HG03066 (cell line): Measurements from ENCODE around the gene LRRC18.

Source experiments
- ATAC-seq: cut with Tn5 transposase; IDR thresholded peaks from one replicate; pipeline ENCODE4 v1.9.1; 2021; ENCODE audit warnings: low read depth; ENCODE audit not compliant: unreplicated experiment

LRRC18 gene

GRCh38 chr10:48946891-48947500 is 7.4 kb upstream of the LRRC18 start:
- no peak for ATAC-seq

- ATAC-seq, result no peak
Observed at GRCh38 chr10:48946332-48946731, 6.7 kb upstream of the LRRC18 start.

DNA sequence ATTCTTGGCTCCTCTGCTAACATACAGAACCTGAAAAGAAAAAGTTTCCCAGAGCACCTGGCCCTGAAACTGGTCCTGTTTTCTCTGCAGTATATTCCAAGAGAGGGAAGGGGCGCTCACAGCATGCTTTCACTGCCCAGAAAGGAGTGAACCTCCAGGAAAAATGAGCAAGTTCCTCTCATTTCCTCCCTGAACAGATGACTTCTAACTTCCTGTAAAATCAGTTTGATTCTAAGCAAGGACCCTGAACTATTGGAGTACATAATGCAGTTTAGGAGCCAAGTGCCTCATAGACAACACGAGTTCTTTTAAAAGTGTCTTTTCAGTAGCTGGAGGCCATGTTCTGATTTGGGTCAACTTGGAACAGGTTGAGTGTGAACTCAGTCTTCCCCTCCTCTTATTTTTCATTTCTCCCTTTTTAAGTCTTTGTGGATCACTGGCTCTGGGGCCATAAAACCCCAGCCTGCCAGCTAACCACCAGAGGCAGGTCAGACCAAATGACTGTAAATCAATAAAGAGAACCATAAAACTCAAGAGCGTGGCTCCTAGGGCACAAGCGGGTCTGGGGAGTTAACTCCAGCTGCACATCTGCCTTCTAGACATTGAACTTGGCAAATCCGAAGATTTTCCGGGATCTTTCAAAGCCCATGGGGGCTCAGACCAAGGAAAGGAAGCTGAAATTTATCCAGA is 5.9 kb upstream of the LRRC18 start:
- ATAC-seq, result no peak

DNA sequence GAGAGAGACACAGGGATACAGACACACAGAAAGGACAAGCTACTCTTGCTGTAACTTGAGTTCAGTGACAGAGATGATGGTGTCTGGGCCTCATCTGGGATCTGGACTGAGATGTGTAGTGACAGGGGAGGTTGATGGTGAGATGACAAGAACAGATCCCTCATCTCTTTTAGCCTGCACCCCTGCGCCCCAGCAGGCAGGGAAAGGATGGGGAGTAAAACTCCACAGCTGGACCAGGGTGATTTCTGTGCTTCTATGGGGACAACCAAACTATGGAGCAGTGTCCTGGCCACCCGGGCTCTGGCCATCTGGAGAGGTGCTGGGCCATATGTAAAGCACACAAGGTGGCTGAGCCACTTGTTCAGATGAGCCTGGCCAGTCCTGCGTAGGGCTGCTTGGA is 4.5 kb upstream of the LRRC18 start:
- ATAC-seq, result no peak

DNA sequence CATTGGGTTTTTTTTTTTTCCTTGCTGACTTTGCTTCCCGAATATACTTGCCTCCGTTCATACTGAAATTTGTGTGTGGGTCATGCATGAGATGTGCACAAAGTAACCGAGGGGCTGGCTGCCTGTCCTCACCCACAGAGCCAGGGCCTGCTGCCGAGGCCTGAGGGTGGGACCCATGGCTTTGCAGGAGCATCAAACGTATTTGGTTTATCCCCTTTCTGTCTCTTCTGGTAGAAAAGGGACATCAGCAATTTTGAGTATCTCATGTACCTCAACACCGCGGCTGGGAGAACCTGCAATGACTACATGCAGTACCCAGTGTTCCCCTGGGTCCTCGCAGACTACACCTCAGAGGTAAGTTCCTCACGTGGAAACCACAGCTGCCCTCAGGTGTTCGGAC is 3.5 kb upstream of the LRRC18 start:
- ATAC-seq, result no peak

DNA sequence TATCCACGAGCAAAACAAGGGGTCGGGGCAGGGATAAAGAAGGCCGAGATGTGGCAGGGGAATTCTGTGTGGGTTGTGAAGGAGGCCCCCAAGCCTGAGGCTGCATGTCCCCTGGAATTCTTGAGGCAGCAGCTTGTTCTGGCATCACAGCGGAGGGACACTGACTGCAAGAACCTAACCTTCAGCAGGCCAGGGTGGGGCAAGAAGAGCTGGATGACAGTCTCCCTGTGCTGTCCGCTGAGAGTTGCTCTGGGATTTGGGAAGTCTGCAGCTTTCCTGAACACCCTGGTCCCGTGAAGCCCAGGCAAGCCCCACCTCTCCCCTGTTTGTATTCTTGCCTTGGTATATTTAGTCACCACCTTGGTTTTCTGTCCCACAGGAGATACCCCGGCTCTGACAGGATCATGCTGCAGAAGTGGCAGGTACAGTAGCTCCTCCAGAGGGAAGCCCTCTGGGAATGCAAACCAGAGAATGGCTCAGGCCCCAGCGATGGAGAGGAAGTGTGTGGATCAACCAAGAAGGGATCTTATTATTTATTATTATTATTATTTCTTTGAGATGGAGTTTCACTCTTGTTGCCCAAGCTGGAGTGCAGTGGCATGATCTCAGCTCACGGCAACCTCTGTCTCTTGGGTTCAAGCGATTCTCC is 1.9 kb upstream of the LRRC18 start:
- ATAC-seq, result no peak

DNA sequence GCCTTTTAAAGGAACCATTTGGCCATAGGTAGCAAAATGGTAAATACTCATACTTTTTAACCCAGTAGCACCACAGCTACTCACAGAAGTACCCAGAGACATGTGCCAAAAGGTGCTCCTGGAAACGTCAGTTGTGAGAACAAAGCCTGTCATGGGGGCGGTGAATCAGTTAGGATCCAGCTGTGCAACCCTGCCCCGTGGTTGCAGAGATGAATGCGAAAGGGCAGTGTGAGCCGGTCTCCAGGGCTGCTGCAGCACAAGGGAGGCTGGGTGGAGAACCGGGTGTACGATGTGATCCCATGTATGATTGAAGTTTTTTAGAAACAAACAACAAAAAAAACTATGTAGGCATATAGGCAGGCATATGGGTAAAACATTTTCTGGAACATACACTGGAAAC is 1.3 kb upstream of the LRRC18 start:
- no peak for ATAC-seq

GRCh38 chr10:48940372-48940771 is 732 bp upstream of the LRRC18 start:
- no peak for ATAC-seq

DNA sequence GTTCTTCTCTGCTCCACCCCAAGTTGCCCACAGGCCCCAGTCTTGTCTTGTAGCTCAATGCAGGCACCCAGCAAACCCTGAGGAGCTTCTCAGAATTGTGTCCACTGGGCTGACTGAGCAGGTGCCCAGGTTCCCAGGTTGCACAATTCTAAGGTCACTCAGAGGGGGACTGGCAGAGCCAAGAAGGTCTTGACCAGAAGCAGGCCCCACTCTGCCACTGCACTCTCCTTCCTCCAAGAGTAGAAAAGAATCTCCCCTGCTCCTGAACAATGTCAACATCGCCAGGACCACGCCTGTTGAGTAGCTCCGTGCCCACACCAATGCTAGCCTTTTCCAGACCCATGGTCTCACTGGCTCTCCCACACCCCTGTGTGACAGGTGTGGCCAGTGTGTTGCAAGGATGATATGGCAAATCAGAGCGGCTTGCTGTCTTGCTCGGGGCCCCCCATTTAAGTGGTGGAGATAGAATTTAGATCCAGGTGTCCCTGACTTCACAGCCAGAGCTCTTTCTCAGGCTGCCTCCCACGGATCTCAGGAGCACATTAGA is 577 bp downstream of the LRRC18 start:
- ATAC-seq, result no peak

GRCh38 chr10:48938281-48938680 is 1.4 kb downstream of the LRRC18 start:
- ATAC-seq, result no peak

DNA sequence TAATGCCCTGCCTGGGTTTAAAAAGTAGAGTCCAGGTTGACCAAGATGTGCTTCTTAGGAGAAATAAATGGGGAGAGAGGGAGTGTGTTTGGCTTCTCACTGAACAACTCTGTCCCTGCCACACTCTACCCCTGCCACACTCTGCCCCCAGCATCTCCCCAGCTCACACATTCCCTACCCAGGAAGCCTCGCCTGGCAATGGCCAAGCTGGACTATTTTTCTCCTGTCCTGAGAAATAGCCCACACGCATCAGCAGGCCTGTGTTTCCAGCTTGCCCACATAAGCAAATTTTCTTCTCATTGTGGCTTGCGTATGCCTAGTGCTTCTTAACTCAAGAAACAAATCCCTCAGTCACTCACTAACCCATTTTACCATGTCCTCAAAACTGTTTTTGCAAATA is 1.8 kb downstream of the LRRC18 start:
- no peak for ATAC-seq

- no peak for ATAC-seq
Observed at GRCh38 chr10:48935577-48935976, 4.1 kb downstream of the LRRC18 start.

DNA sequence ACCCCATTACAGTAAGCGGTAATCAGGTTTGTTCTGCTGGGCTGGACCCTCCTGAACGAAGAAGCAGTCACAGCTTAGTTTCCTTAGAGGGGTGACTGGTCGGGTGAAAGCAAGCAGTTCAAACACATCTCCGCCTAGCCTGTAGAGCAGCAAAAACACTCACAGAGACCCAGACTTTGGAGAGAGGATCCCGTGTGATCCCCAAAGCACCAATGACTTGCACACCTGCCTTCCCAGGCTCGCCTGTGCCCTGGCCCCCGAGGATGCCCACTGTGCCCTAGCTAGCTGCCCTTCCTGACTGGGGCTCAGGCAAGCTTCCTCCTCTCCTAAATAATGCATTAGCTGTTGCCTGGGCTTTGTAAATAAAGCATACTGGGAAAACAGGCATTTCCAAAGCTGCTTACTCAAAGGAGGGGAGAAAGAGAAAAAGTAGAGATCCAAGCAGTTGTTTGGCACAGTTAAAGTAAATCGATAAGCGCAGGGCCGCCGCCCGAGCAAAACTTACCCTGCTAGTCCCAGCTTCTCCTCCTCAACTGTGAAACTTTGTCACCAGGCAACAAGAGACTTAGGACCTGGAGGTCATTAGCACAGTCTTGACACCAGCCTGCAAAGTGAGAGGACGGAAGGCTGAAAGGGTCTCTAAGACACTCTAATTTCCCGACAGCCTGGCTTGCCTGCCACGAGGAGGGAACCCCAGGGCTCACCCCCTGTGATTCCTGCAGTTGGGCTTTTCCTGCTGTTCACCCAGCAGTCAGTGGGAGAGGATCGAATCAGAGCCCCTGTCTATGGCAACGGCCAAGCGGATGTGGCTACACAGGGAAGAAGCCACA is 4.8 kb downstream of the LRRC18 start:
- ATAC-seq, result no peak

- ATAC-seq, result no peak
Observed at GRCh38 chr10:48932831-48933664, 6.6 kb downstream of the LRRC18 start.

- no peak for ATAC-seq
Observed at GRCh38 chr10:48931188-48931587, 8.5 kb downstream of the LRRC18 start.

- no peak for ATAC-seq
Observed at GRCh38 chr10:48929413-48929990, 10.1 kb downstream of the LRRC18 start.

DNA sequence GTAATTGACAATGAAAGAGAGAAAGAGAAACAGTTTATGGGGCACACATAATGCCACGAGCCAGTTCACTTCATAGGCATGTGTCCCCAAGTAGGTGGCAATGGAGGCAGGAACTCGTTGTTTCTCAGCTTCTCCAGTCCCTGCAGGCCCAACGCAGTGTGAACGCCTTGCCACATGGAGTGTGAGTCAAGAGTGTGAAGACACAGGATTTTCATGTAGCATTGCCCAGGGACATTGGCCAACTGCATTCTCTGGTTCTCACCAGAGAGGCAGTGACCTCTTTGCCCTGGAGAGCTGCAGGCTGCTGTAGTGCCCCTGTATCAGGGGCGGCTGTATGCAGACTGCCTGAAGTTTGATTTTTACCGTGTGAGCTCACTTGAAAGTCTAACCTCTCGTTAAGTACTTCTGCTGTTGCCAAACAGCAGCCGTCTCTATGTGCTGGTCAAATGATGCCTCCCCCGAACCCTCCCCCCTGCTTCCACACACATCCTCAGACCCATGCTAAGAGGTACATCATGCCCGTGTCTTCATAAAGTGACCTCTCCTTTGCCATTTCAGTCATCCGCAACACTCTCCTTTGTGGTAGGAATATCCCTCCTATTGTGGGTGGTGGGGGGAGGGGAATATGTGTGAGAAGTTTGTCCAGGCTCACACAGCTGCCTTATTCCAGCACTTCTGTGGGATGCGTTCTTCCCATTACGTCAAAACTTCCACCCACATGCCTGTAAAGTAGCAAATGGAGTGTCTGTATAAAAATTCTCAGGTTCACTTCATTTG is 12.7 kb downstream of the LRRC18 start:
- no peak for ATAC-seq

GRCh38 chr10:48926255-48926654 is 13.4 kb downstream of the LRRC18 start:
- no peak for ATAC-seq

- no peak for ATAC-seq
Observed at GRCh38 chr10:48924988-48925387, 14.7 kb downstream of the LRRC18 start.
